PFSK-1 (cell line): ENCODE measurements around the gene ZNF536.

Source experiments
- POLR2AphosphoS5 ChIP-seq: IDR thresholded peaks from 2 replicates; pipeline ENCODE4 v1.6.1; 2012; ENCODE audit warnings: low read depth, mild to moderate bottlenecking, control low read depth, low read length, moderate library complexity
- REST ChIP-seq, 2 experiments: IDR thresholded peaks; 2 replicates each; pipeline versions ENCODE4 v1.6.1 to v1.8.0; 2011 to 2012; ENCODE audit warnings: low read depth in 2 of 2, low read length in 2 of 2, control low read depth in 1 of 2, inconsistent platforms in 1 of 2, mild to moderate bottlenecking in 1 of 2, moderate library complexity in 1 of 2; ENCODE audit not compliant: insufficient read depth in 1 of 2
- SIN3A ChIP-seq: IDR thresholded peaks from 2 replicates; pipeline ENCODE4 v1.6.1; 2012; ENCODE audit warnings: mild to moderate bottlenecking, low read length, moderate library complexity, borderline replicate concordance; ENCODE audit not compliant: insufficient read depth

- no peak for TF ChIP-seq REST (IDR thresholded peaks at IDR 0.05; ENCODE audit: insufficient read depth in 1 of 2, low read depth in 2 of 2, low read length in 2 of 2)
- TF ChIP-seq POLR2AphosphoS5 = no peak
- TF ChIP-seq SIN3A = no peak
These were observed 18.9 kb downstream of the ZNF536 start for GRCh38 chr19:30391052-30391451.
